B cell (primary cell): ENCODE data around the gene CSMD2.

Experiments
- CTCF ChIP-seq: fragments of 200-600 bp; IDR thresholded peaks from one replicate; pipeline ENCODE4 v1.8.0; 2022; ENCODE audit warnings: antibody characterized with exemption, mild to moderate bottlenecking
- EZH2 ChIP-seq: IDR thresholded peaks from 2 replicates; pipeline ENCODE4 v1.6.1; 2012; ENCODE audit warnings: borderline replicate concordance, low read depth, mild to moderate bottlenecking, moderate library complexity, low read length; ENCODE audit not compliant: insufficient read depth, poor library complexity, severe bottlenecking

- TF ChIP-seq CTCF = no peak
- TF ChIP-seq EZH2 = no peak
These were observed 663.3 kb downstream of the CSMD2 start for GRCh38 chr1:33501774-33502173.
